Measurements from ENCODE around the gene CFAP43.

GRCh38 chr10:104232613-104233102, 494 bp upstream of the CFAP43 start:
- TF ChIP-seq CTCF (conservative IDR thresholded peaks at IDR 0.05; ENCODE audit: low read length) (no peak), EZH2phosphoT487 (IDR thresholded peaks at IDR 0.05; ENCODE audit: borderline replicate concordance, low read depth, low read length) (no peak)

All from OCI-LY7 (cell line).